ENCODE data around the gene DPEP2NB.
"Not testable (repeated sequence)": the region's sequence is repeated elsewhere in the genome, so short reads cannot be mapped to it uniquely, and the experiment has no call there.

DPEP2NB gene

GRCh38 chr16:68013440-68013839 is 2.3 kb downstream of the DPEP2NB start:
- no peak for DNase-seq (ENCODE audit: low read depth in 2 of 2)

GRCh38 chr16:68009872-68010271 is 5.8 kb downstream of the DPEP2NB start:
- not testable (repeated sequence) for DNase-seq (ENCODE audit: low read depth in 2 of 2)

- DNase-seq (ENCODE audit: low read depth in 2 of 2): no peak
Measured at GRCh38 chr16:68009157-68009735, 6.5 kb downstream of the DPEP2NB start.

GRCh38 chr16:68005786-68006286 is 9.9 kb downstream of the DPEP2NB start:
- no peak for DNase-seq (ENCODE audit: low read depth in 2 of 2)

DNA sequence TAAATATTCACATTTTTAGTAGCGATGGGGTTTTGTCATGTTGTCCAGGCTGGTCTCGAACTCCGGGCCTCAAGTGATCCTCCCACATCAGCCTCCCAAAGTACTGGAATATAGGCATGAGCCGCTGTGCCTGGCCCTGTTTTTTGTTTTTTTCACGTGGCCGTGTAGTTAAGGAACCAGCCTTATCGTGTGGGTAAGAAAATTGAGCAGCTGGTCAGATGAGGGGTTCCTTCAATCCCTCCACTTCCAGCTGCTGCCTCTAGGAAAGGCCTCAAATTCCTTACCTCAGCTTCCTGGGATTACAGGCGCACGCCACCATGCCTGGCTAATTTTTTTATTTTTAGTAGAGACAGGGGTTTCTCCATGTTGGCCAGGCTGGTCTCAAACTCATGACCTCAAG is 10.5 kb downstream of the DPEP2NB start:
- DNase-seq (ENCODE audit: low read depth in 2 of 2): no peak

- DNase-seq (ENCODE audit: low read depth in 2 of 2): no peak
Measured at GRCh38 chr16:68003031-68003430, 12.7 kb downstream of the DPEP2NB start.

DNA sequence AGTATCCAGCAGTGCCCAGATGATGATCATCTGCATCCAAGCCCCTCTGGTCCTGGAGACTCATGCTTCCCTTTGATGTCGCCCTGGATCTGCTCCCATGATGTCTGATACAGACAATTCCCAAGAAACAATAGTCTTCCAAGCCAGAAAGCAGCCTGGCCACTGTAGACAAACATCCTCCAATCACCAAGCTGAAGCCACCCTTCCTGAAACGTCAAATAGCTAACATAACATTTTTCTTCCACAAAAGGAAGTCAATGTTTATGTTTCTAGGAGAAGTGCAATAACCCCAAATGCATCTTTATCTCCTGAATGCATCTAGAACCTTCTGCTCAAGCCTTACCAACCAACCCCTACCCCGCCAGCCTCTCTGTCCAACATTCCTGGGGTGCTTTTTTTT is 15.3 kb downstream of the DPEP2NB start:
- DNase-seq (ENCODE audit: low read depth in 2 of 2): no peak

DNA sequence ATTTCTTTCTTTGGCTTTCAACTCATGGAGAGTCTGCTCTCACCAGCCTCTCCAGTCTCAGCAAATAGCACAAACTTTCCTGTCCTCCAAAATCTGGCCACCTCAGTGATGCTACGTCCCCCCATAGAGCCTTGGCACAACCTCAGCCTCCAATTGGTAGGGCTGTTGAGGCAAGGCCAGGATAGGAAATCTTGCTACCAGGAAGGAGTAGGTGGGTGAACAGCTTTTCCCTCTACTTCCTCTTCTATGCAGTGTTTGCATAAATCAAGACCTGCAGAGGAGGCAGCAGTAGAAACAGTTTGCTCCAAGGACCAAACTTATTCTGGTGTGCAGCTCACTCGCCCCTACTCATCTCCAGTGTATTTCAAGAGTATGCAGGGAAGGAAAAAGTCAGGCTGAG is 15.7 kb downstream of the DPEP2NB start:
- DNase-seq (ENCODE audit: low read depth in 2 of 2): no peak

DNA sequence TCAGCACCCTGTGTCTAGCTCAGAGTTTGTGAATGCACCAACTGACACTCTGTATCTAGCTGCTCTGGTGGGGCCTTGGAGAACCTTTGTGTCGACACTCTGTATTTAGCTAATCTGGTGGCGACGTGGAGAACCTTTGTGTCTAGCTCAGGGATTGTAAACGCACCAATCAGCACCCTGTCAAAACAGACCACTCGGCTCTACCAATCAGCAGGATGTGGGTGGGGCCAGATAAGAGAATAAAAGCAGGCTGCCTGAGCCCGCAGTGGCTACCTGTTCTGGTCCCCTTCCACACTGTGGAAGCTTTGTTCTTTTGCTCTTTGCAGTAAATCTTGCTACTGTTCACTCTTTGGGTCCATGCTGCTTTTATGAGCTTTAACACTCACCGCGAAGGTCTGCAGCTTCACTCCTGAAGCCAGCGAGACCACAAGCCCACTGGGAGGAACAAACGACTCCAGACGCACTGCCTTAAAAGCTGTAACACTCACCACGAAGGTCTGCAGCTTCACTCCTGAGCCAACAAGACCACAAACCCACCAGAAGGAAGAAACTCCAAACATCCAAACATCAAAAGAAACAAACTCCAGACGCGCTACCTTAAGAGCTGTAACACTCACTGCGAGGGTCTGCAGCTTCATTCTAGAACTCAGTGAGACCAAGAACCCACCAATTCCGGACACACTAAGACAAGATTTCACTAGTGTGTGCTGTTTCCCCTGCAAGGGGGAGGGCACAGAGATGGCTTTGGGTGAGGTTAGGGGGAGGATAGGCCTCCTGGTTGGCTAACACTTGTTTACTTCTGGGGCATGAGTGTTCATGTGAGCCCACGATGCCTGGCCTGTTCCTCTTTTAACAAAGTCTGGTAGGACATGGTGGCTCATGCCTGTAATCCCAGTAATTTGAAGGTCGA is 16.7 kb downstream of the DPEP2NB start, which contains the start of gene DPEP2:
DPEP2 (minus strand) TSS at position 706 of the 910 bp plus-strand sequence. CDS start 6,272 bp downstream, outside the sequence.
- DNase-seq (ENCODE audit: low read depth in 2 of 2): not testable (repeated sequence)

- not testable (repeated sequence) for DNase-seq (ENCODE audit: low read depth in 2 of 2)
Measured at GRCh38 chr16:67998231-67998778, 17.4 kb downstream of the DPEP2NB start.

GRCh38 chr16:67996666-67997065 is 19.0 kb downstream of the DPEP2NB start:
- DNase-seq (ENCODE audit: low read depth in 2 of 2): no peak

DNA sequence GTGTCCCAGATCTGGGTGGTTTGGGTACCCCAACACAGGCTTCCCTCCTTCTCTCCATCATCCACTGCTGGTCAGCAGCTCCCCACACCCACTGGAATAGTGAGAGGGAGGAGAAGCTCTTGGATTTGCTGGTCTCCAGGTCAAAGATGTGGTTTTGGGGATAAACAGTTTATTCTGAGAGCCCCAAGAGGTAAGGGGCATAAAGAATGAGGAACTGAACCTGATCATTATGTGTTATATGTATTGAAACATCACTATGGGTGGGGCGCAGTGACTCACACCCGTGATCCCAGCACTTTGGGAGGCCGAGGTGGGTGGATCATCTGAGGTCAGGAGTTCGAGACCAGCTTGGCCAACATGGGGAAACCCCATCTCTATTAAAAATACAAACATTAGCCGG is 20.3 kb downstream of the DPEP2NB start:
- DNase-seq (ENCODE audit: low read depth in 2 of 2): no peak

DNA sequence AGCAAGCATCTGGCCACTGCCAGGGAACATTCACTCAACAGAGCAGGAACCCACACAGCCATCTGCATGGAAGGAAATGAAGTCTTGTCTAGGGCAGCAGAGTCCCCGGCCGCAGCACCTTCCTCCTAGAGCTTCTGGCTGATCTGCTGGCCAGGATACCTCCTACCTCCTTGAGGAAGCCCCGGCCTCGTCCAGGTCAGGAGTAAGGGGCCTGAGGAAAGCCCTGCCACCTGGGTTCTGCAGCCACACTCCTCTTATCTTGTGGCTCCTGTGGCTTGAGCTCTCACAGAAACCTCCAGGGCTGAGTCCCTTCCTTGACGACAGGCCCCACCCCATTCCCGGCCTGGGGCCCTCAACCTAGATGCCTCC is 21.7 kb downstream of the DPEP2NB start:
- DNase-seq (ENCODE audit: low read depth in 2 of 2): not testable (repeated sequence)

GRCh38 chr16:67993207-67994039 is 22.3 kb downstream of the DPEP2NB start:
- peak; percentile 54 to 56 for DNase-seq (ENCODE audit: low read depth in 2 of 2)

DNA sequence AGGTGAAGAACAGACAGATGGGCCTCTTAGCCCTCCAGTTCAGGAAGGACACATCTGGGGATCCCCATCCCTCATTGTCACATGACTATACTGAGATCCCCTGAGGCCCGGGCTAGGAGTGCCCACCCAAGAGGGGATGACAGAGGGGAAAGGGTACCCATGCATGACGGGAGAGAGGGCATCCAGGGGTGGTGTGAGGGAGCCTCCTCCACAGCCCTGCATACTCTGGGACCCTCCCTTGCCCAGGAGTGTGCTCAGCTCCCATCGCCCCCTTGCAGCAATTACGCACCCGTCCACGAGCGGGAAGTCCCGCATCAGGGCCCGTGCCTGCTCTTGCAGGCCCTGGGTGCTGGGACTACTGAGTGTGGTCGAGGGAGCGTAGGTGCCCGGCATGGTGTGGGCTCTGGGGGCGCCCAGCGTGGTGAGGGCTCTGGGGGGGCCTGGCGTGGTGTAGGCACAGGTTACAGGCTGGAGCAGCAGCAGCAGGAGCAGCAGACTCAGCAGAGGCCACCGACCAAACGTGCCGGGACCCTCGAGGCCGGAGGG is 23.0 kb downstream of the DPEP2NB start:
- DNase-seq (ENCODE audit: low read depth in 2 of 2): no peak

DNA sequence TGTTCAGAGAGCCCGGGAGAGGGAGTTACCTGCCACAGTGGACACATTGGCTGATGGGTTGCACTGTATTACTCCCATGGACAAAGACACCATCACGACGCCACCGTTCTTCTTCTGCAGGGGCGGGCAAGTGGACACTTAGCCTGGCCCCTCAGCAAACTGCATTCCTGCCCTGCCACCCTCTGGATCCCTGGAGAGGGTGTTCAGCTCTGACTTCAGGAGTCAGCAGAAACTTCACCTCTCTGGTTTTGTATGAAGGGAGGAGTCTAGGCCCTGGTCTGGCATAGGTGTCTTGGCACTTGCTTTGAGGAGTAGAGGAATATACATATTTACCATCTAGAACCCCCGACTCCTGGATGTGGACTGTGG is 25.7 kb downstream of the DPEP2NB start:
- no peak for DNase-seq (ENCODE audit: low read depth in 2 of 2)

DNA sequence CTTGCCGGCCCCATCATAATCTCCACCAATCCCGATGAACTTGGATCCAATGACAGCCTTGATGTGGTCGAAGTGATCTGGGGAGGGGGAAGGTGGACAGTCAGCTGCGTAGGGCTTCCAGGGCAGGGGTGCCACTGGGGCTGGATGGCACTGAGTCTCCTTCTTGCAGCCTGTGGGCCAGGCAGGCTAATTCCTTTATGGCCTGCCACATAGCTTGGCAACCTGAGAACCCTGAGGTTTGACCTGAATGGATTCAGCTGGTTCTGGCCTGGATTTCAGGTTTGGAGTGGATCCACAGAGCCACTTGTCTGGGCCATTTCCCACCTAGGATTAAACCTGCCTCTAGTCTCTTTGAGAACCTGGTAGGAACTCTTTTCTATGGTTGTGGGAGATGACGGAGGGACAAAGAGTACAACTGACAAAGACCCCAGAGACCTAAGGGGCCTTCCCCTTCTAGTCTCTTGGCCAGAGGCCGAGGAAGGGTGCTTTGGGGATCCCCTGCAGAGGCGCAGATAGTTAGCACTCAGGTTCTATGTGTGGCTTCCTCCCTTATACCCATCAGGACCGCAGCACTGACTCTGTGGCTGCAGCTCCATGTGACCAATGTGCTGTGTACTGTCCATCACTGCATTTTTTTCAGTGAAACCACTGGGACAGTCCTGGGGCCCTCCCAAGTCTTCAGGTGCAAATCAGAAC is 26.2 kb downstream of the DPEP2NB start:
- no peak for DNase-seq (ENCODE audit: low read depth in 2 of 2)

DNA sequence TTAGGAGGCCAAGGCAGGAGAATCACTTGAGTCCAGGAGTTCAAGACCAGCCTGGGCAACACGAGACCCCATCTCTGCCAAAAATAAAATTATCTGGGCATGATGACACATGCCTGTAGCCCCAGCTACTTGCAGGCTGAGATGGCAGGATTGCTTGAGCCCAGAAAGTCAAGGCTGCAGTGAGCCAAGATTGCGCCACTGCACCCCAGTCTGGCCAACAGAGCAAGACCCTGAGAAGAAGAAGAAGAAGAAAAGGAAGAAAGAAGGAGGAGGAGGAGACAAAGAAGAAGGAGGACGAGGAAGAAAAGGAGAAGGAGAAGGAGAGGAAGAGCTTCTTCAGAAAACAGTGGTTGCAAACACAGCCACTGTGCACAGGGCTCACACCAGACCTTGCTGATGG is 27.0 kb downstream of the DPEP2NB start:
- DNase-seq (ENCODE audit: low read depth in 2 of 2): no peak

DNA sequence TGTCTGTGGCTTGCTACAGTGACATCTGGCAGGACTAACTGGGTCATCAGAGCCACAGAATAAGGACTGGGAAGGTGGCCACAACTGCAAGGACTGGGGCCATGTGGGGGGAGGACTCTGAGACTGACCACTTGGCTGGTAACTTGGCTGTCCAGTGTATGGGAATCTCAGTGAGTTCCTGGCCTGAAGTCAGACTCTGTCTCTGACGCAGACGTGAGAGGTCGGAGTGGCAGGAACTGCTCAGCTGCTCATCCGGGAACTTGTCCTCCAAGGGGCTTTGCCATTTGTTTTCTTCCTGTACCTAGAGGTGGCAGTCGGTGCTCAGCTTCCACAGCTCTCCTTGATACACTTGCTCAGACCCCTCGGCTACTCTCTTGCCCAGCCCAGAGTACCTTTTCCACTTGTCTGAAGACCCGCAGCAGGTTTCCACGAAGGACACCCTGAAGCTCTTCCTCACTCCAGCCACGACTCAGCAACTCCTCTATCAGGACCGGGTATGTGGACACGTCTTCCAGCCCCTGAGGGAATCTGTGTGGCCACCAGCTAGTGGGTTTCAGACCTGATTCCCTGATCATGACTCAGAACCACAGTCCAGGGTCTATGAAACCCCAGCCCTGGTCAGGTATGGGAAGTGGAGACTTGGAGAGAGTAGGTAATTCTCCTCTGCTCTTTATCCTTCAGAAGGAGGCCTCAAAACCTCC is 28.1 kb downstream of the DPEP2NB start:
- no peak for DNase-seq (ENCODE audit: low read depth in 2 of 2)

GRCh38 chr16:67986949-67987348 is 28.8 kb downstream of the DPEP2NB start:
- DNase-seq (ENCODE audit: low read depth in 2 of 2): no peak

Measured in activated CD8-positive, alpha-beta memory T cell treated with anti-CD3 and anti-CD28 coated beads for 4 hours (primary cell).